GM19043 (cell line): Measurements from ENCODE around the gene GIMAP6.
A peak's percentile ranks its signal among the peaks of the same experiment; 100 is the strongest.
"Not testable (repeated sequence)": the region's sequence is repeated elsewhere in the genome, so short reads cannot be mapped to it uniquely, and the experiment has no call there.

Experiments
- ATAC-seq: cut with Tn5 transposase; IDR thresholded peaks from one replicate; pipeline ENCODE4 v1.9.1; 2021; ENCODE audit warnings: low read depth; ENCODE audit not compliant: unreplicated experiment

Gene GIMAP6

DNA sequence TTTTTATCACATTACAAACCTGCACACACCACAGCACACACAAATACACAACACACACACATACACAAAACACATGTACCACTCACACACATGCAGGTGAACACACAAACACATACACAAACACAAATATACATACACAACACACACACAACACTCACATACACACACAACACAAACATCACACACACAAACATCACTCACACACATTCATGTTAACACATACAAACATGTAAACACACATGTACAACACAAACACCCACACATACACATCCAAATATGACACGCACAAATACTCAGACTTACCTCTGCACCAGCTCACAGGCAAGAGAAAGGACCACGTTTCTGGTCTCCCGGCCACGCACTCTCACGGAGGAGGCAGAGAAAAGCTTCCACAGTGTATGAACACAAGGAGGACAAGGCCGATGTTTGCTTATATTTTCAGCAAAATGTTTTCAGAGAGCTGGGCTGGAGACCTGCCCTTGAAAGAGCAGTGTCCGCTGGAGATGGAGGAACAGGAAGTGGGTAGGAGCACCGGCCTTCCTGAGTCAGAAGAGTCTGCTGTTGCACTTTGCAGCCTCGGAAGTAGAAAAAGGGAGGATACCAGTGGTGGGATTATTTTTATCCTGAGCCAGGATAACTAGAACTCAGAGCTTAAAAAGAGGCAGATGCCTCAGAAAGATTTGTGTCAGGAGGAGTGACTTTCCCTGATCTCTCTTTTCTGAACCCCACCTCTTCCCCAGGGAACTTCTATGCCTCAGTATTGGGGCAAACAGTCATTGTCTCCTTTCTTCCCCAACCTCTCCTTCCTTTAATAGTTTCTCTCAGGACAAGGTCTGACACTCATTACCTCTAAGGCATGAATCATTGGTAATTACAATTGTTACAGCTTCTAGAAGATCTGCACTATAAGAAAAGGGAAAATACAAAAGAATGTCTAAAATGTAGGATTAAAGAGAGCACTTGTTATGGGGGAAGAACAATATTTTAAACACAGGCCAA is at the start of gene GIMAP6:
TSS of gene GIMAP6 (minus strand) at position 520 of the 999 bp plus-strand sequence. CDS start 2,243 bp downstream, outside the sequence.
- ATAC-seq = peak; percentile 83

- ATAC-seq = not testable (repeated sequence)
Measured at GRCh38 chr7:150680364-150680763, 48.2 kb upstream of the GIMAP6 start.

DNA sequence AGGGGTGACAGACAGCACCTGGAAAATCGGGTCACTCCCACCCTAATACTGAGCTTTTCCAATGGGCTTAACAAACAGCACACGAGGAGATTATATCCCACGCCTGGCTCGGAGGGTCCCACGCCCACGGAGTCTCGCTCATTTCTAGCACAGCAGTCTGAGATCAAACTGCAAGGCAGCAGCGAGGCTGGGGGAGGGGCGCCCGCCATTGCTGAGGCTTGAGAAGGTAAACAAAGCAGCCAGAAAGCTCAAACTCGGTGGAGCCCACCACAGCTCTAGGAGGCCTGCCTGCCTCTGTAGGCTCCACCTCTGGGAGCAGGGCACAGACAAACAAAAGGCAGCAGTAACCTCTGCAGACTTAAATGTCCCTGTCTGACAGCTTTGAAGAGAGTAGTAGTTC is 46.4 kb upstream of the GIMAP6 start:
- ATAC-seq = not testable (repeated sequence)

- not testable (repeated sequence) for ATAC-seq
Measured at GRCh38 chr7:150676854-150677253, 44.7 kb upstream of the GIMAP6 start.

GRCh38 chr7:150676276-150676675 is 44.1 kb upstream of the GIMAP6 start:
- ATAC-seq = not testable (repeated sequence)

DNA sequence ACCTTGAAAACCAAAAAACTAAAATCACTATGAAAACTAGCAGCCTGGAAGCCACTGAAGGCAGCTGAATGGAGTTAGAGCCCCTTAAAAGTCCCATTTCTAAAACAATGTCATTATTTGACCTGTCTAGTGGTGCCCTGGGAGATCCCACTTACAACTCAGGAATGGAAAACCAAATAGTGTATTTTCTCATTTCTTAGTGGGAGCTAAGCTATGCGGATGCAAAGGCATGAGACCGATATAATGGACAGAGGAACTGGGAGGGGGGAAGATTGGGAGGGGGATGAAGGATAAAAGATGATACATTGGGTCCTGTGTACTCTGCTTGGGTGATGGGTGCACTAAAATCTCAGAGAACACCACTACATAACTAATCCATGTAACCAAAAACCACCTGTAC is 43.5 kb upstream of the GIMAP6 start:
- ATAC-seq = no peak

DNA sequence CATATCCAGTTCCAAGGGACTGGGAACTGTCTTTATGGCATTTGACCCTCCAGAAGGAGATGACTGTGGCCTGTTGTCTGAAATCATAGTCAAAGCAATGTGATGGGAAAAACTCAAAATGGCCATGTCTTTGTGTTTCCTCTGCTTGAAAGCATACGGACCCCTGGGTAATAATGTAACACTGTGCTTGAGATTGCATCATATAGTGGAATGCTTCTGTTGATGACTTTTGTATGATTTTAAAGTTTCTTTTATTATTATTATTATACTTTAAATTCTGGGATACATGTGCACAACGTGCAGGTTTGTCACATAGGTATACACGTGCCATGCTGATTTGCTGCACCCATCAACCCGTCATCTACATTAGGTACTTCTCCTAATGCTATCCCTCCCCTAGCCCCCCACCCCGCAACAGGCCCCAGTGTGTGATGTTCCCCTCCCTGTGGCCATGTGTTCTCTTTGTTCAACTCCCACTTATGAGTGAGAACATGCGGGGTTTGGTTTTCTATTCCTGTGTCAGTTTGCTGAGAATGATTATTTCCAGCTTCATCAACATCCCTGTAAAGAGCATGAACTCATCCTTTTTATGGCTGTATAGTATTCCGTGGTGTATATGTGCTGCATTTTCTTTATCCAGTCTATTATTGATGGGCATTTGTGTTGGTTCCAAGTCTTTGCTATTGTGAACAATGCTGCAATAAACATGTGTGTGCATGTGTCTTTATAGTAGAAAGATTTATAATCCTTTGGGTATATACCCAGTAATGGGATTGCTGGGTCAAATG is 39.8 kb upstream of the GIMAP6 start:
- ATAC-seq = not testable (repeated sequence)

- ATAC-seq = no peak
Measured at GRCh38 chr7:150668977-150669376, 36.8 kb upstream of the GIMAP6 start.

GRCh38 chr7:150668472-150668911 is 36.3 kb upstream of the GIMAP6 start:
- ATAC-seq = peak; percentile 81

GRCh38 chr7:150666412-150666811 is 34.2 kb upstream of the GIMAP6 start:
- ATAC-seq = no peak

DNA sequence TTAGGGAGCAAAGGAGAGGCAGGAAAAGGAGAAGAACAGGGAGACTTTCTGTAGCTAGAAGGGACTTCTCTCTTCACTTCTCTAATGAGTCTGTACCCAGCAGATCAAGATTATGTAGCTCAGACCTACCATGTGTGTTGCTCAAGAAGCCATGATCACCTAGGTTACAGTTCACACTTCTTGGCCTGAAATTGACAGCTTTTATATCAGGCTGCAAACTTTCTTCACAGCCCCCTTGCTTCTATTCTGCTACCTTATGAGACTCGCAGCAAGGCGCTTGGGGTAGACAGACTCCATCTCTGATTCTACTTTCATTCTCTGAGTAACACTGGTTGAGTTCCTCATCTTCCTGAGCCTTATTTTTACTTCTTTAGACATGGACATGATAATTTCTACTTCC is 33.7 kb upstream of the GIMAP6 start:
- ATAC-seq = no peak

DNA sequence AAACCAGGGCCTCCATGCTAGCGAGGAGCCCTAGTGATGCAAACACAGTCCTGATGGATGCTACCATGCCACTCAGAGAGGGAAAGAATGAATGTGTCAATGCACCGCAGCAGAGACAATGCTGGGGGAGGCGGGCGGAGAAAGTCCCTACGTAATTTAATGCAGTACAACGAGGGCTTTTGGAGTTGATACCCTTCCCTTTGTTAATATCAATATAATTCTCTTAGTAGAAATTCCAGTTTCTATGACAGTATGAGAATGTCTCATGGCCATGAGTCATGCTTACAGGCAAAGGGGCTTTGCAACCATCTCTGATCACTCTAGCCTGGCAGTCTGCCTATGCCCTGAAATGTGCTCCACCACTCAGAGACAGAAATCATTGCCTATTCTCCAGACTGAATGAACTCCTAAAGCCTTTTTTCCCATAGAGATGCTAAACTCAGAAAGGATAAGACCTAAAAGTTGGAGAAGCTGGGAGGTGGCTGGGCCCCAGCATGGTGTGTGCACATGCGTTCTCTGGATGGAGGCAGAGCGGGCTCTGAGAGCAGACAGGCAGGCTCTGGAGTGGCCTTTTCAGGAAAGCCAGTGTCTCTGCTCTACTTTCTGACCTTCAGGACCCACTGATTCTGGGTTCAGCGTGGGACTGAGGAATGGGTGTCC is 33.0 kb upstream of the GIMAP6 start:
- no peak for ATAC-seq

DNA sequence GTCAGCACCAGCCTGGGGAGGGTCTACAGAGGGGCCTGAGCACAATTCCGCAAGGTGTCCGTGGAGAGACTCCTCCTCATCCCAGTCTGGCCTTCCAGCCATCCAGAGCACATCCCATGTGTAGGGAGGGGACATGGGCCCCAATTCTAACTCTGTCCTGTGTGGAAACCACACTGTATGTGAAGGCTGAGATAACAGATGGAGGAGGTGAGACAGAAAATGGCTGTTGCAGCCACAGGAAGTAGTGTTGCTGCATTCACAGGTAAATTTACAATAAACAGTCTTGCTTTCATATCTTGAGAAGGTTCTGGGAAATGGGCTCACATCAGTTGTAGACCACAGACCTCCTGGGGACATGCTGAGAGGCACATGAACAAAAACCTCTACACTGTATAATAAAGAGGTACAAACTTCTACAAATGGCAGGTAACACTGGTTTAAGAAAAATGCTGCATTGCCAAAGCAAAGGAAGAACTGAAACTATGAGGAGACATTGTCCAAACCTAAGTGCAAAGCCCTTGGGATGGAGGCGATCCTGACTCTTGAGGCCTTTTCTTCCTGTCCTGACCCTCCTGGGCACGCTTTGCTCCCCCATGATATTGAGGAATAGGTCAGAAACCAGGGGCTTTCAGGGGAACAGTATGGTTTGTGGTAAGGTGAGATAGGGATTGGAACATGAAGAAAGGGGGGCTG is 31.8 kb upstream of the GIMAP6 start:
- peak; percentile 35 for ATAC-seq

DNA sequence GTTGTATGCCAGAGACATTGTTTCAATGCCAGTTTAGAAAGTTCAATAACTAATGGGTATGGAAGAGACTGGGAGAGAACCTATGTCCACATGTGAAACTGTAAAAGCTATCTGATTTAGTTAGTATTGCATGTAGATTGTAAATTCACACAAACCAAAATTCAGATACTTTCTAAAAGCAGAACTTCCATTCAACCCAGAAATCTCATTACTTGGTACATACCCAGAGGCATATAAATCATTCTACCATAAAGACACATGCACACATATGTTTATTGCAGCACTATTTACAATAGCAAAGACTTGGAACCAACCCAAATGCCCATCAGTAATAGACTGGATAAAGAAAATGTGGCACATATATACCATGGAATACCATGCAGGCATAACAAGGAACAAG is 30.6 kb upstream of the GIMAP6 start:
- not testable (repeated sequence) for ATAC-seq

DNA sequence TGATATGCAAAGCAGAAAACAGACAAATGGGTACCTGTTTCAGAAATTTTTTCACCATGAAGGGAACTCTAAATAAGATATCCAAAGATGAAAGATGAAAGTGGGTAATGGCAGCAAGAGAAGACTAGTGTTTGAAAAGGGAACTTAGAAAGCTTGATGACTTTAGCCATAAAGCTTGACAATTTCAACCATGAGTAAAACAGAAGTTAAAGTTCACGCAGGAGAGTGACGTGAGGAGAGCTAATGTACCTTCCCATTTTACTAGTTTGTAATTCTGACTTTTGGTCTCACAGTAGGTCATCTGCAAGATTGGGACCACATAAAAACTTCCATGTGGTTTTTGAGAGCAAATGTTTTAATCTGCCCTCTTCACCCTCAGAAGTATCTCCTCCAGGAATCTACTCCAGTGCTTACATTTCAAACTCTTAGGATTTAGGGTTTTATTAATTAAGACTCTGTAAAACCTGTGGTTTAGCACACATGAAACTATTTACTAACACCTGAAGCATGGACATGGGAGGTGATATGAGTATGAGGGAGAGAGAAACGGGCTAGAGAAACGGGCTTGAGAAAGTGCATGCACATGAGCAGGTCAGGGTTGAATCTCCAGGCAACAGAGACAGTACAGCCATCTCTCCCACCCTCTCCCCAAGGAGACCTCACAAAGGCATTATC is 28.9 kb upstream of the GIMAP6 start:
- no peak for ATAC-seq

GRCh38 chr7:150657526-150657925 is 25.3 kb upstream of the GIMAP6 start:
- ATAC-seq = no peak

DNA sequence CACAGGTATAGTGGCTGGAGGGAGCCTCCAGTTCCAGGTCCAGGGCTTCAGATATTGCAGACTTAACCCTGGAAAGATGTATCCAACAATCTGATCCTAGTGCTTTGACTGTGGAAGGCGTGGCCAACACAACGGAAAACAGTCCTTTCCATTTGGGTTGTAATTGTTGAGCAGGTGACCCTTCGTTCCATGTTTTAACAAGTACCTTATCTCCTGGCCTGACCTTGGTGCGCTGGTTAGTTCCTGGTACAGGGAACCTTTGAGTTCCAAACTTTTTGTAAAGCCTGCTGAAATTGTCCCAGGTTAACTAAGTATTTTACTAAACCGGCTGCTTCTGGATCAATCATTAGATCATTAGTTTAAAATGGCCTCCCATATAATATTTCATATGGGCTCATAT is 23.9 kb upstream of the GIMAP6 start:
- no peak for ATAC-seq

DNA sequence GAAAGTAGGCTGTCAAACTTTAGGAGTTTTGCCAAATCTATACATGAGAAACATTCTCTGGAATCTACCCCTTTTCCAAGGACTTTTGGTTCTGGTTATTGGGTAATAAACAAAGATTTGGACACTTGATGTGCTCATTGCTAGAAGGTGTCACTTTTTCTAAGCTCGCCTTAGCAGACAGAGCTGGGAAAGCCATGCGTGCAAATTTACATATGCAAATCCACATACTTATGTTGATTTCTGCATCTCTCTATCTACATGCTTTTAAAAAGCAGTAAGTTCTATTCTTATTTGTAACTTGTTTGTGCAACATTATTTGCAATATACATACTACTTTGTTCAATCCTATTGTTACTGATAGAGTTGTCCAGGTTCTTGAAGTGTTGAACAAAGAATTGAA is 22.5 kb upstream of the GIMAP6 start:
- ATAC-seq = no peak

DNA sequence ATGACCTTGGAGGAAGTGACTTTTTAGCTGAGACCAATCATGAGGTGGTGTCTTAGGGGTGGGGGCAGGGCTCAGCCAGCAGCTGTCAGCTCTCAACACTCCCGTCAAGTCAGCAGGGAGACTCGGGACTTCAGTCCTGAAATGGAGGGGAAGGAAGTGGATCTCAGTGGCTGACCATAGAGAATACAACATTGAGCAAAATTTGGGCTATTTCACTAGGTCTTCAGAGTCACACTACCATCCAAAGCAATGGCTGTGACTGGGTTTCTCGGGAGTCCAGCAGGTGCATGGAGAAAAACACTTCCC is 16.8 kb upstream of the GIMAP6 start:
- ATAC-seq = no peak
